Measurements from ENCODE around the gene PGLYRP4. TPM values are rescaled to one million over a fixed set of nuclear protein-coding genes. Genes with fewer than 3 reads are reported as not detected.
A peak's percentile ranks its signal among the peaks of the same experiment; 100 is the strongest.

Gene PGLYRP4
- total and polyA plus RNA-seq, 12 donors: not detected

DNA sequence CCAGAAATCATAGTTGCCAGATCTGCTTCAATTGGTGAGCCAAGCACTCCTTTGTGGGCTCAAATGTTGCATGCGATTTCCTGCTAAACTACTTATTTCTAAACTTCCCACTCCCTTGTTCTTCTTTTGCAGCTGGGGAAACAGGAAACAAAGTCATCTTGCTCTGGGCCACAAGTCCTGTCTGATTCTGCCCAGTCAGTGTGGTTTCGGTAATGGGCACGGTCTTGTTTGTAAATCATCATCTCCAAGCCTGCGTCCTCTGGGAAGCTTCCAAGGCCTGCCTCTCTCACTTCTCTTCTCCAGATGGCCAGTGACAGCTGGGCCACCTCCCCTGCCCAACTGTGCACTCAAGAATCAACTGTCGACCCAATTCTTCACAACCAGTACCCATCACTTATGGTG lies 37.9 kb upstream of the PGLYRP4 start:
- Histone ChIP-seq H3K9me3 (peaks cover 0 to 19% (median 13%) of the 10 kb centered on the region in 11 donors), H3K27me3 (peaks cover 0 to 12% (median 0%) of the 10 kb centered on the region in 7 donors), H3K4me1 (peaks cover 0 to 57% (median 4%) of the 10 kb centered on the region in 9 donors), H3K36me3 (no peaks in the 10 kb centered on the region), H3K27ac (peak overlapping the region in 3 of 10 donors; percentile 24 to 87 (median 62)), H3K4me3 (no peak overlapping the region)
- TF ChIP-seq, protein P1, sequence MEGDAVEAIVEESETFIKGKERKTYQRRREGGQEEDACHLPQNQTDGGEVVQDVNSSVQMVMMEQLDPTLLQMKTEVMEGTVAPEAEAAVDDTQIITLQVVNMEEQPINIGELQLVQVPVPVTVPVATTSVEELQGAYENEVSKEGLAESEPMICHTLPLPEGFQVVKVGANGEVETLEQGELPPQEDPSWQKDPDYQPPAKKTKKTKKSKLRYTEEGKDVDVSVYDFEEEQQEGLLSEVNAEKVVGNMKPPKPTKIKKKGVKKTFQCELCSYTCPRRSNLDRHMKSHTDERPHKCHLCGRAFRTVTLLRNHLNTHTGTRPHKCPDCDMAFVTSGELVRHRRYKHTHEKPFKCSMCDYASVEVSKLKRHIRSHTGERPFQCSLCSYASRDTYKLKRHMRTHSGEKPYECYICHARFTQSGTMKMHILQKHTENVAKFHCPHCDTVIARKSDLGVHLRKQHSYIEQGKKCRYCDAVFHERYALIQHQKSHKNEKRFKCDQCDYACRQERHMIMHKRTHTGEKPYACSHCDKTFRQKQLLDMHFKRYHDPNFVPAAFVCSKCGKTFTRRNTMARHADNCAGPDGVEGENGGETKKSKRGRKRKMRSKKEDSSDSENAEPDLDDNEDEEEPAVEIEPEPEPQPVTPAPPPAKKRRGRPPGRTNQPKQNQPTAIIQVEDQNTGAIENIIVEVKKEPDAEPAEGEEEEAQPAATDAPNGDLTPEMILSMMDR (IDR thresholded peaks at IDR 0.05): no peak
- peak; percentile 27 to 31 for DNase-seq
- WGBS, 2 donors: 76 to 84% methylated on average over 5 of the region's 5 CpGs
- intact Hi-C loops (cut with DNase I): no loop called here
- peak in 7 of 8 donors; percentile 52 to 78 (median 58) for ATAC-seq

DNA sequence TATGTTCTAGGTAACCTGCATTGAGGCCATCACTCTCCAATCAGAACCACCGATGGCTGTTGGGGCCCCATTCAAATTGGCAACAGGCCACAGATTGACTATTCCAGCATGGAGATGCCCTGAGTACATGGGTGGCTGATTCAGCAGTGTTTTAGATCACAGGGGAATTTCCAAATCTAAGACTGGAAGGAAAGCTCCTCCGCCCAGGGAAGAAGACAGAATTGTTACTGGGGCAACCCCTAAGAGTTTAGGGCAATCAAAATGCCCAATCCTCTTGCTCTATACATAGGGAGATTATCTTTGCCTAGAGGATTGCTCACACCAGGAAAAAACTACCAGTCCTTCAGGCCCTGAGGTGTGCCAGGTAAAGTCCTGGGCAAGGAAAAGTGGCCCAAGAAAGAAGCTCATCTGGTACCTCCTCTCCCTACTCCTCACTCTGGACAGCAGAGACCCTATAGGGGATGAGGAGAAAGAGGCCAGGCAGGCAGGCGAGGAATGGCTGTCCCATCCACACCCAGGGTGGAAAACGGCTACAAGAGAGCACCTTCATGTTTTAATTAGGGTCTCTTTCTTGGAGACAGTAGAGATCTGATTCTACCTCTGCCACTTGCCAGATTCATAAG lies 36.4 kb upstream of the PGLYRP4 start:
- Histone ChIP-seq H3K27me3 (peaks cover 0 to 12% (median 0%) of the 10 kb centered on the region in 7 donors), H3K9me3 (peaks cover 0 to 31% (median 17%) of the 10 kb centered on the region in 11 donors), H3K36me3 (no peaks in the 10 kb centered on the region), H3K27ac (peak overlapping the region in 2 of 10 donors; percentile 10 to 87), H3K4me3 (no peak overlapping the region), H3K4me1 (peaks cover 0 to 45% (median 0%) of the 10 kb centered on the region in 9 donors)
- ATAC-seq (no peak), DNase-seq (no peak)
- TF ChIP-seq, protein P1 (IDR thresholded peaks at IDR 0.05): no peak
- WGBS, 2 donors: 74% methylated on average over 4 of the region's 4 CpGs
- intact Hi-C loops (cut with DNase I): no loop called here

DNA sequence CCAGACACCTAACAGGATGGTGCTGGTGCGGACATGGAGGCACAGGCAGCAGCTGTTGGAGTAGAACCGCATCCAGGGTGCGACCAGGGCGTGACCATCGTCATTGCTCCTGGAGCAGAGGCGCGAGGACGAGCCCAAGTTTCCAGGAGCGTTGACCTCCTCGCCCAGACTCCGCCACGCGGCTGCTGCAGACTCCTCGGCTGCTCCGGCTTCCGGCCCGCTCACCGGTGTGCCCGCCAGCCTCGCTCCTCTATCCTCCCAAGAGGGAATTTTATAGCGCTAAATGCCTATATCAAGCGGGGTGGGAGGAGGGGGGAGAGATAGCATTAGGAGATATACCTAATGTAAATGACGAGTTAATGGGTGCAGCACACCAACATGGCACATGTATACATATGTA lies 32.1 kb upstream of the PGLYRP4 start:
- no peaks in the 10 kb centered on the region for H3K36me3 ChIP-seq
- H3K9me3 ChIP-seq: peaks cover 0 to 31% (median 17%) of the 10 kb centered on the region in 11 donors
- DNase-seq: no peak
- WGBS, 2 donors: 88 to 93% methylated on average over 23 of the region's 23 CpGs
- H3K27me3 ChIP-seq: peaks cover 0 to 14% (median 0%) of the 10 kb centered on the region in 7 donors
- TF ChIP-seq, protein P1 (IDR thresholded peaks at IDR 0.05): no peak
- H3K4me1 ChIP-seq: peaks cover 0 to 43% (median 0%) of the 10 kb centered on the region in 9 donors
- H3K27ac ChIP-seq: no peak overlapping the region
- intact Hi-C loops (cut with DNase I): no loop called here
- ATAC-seq: no peak
- H3K4me3 ChIP-seq: no peak overlapping the region

DNA sequence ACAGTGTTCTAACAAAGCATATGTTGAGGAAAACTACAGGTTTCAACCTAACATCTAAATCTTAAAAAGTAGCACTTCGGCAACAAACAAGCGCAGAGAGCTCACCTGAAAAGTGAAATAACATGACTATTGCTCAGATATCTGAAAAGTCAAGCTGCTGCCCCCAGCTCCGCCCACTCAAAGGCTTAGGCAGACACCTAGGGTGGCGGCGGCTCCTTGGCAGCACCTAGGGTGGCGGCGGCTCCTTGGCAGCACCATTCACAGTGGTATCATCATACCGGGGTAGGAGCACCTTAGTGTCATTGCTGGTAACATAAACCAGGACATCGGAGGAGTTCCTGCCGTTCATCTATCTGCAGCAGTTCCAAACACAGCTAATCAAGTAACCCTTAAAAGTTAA lies 30.9 kb upstream of the PGLYRP4 start:
- 79 to 81% methylated on average over 10 of the region's 10 CpGs for WGBS, 2 donors
- H3K27me3 ChIP-seq: peaks cover 0 to 12% (median 0%) of the 10 kb centered on the region in 7 donors
- ATAC-seq (no peak), DNase-seq (no peak)
- H3K9me3 ChIP-seq: peaks cover 0 to 31% (median 17%) of the 10 kb centered on the region in 11 donors
- intact Hi-C loops (cut with DNase I): no loop called here
- H3K4me1 ChIP-seq: peaks cover 0 to 43% (median 0%) of the 10 kb centered on the region in 9 donors
- TF ChIP-seq, protein P1 (IDR thresholded peaks at IDR 0.05): no peak
- no peaks in the 10 kb centered on the region for H3K36me3 ChIP-seq
- H3K4me3 ChIP-seq: no peak overlapping the region
- H3K27ac ChIP-seq: no peak overlapping the region

All from heart right ventricle (tissue), 16 donors.